Progenitor cell of endocrine pancreas (in vitro differentiated cells): Measurements from ENCODE around the gene CERS6. TPM values are rescaled to one million over a fixed set of nuclear protein-coding genes. Genes with fewer than 3 reads are reported as not detected.

ENCODE experiments used
- DNase-seq: peaks from one replicate; pipeline ENCODE4 v3.0.0; 2021; ENCODE audit warnings: low spot score; ENCODE audit not compliant: unreplicated experiment
- H3K27ac Mint-ChIP-seq: 2 replicates; pipeline ENCODE4 v1.8.0; 2021; ENCODE audit warnings: mild to moderate bottlenecking, moderate library complexity, mixed read lengths
- H3K27me3 Mint-ChIP-seq: 2 replicates; pipeline ENCODE4 v1.8.0; 2021; ENCODE audit warnings: mixed read lengths
- H3K36me3 Mint-ChIP-seq: 2 replicates; pipeline ENCODE4 v1.8.0; 2022; ENCODE audit warnings: mixed read lengths; ENCODE audit not compliant: insufficient read depth
- H3K4me1 Mint-ChIP-seq: 2 replicates; pipeline ENCODE4 v1.8.0; 2021; ENCODE audit warnings: low read depth, mixed read lengths
- H3K4me3 Mint-ChIP-seq: 2 replicates; pipeline ENCODE4 v1.8.0; 2021; ENCODE audit warnings: low read depth, mild to moderate bottlenecking, moderate library complexity, mixed read lengths
- H3K9me3 Mint-ChIP-seq: 2 replicates; pipeline ENCODE4 v1.8.0; 2021; ENCODE audit warnings: low read depth, mixed read lengths
- total RNA-seq: library from RNA; stranded (reverse); gene quantifications from 2 replicates; pipeline ENCODE4 v1.2.1, GENCODE V29; 2021
- TF ChIP-seq, protein P1 (sequence below): fragments of 200-600 bp; sonication (generic); IDR thresholded peaks from one replicate; pipeline ENCODE4 v1.5.0; 2021; ENCODE audit warnings: antibody characterized with exemption, mild to moderate bottlenecking; ENCODE audit not compliant: unreplicated experiment

CERS6 gene
- total RNA-seq, 1 donor from 2014 or later, result 32.5 TPM

DNA sequence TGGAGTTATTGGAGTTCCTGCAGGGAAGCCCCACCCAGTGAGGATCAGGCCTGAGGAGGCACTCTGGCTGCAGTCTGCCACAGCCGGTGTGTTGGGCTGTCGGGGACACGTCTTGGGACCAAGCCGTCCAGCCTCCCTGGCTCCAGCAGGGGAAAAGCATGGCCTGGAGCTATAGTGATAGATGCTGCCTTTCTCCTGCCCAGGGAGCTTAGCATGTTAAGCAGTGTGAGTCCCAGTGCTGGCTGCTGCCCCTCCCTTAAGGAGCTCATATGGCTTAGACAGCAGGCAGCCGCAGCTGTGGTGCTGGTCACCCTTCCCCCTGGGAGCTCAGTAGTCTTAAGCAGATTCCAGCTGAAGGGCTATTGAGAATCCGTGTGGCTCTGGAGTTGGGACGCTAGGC, 78.9 kb downstream of the CERS6 start:
- Mint-ChIP-seq H3K27ac (no peak overlapping the region), H3K4me1 (peaks cover 4% of the 10 kb centered on the region), H3K4me3 (no peak overlapping the region), H3K27me3 (no peaks in the 10 kb centered on the region), H3K9me3 (peaks cover 26% of the 10 kb centered on the region), H3K36me3 (peaks cover 18% of the 10 kb centered on the region)
- DNase-seq, result no peak
- TF ChIP-seq, protein P1, sequence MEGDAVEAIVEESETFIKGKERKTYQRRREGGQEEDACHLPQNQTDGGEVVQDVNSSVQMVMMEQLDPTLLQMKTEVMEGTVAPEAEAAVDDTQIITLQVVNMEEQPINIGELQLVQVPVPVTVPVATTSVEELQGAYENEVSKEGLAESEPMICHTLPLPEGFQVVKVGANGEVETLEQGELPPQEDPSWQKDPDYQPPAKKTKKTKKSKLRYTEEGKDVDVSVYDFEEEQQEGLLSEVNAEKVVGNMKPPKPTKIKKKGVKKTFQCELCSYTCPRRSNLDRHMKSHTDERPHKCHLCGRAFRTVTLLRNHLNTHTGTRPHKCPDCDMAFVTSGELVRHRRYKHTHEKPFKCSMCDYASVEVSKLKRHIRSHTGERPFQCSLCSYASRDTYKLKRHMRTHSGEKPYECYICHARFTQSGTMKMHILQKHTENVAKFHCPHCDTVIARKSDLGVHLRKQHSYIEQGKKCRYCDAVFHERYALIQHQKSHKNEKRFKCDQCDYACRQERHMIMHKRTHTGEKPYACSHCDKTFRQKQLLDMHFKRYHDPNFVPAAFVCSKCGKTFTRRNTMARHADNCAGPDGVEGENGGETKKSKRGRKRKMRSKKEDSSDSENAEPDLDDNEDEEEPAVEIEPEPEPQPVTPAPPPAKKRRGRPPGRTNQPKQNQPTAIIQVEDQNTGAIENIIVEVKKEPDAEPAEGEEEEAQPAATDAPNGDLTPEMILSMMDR, result no peak

DNA sequence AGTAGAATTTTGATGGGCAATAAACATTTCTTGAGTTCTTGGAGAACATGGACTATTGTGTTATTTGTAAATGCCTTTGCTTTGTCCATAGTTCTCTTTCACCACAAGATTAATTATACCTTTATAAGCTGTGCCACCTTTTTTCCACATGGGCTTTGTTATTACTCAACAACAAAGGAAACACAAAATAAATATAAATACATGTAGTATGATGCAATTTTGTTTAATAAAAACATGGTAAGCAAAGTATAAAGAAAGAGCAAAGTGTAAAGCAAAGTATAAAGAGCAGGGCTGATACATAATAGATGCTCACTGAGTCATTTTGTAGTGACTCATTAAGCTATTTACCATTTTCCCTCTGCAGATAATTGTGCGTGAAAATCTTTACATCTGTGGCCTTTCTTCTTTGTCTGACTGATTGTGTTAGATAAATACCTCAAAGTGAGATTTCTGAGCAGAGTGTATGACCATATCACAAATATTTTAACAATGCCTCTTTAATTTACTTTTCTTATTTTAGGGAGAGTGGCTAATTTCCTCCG, 80.9 kb downstream of the CERS6 start:
- peaks cover 31% of the 10 kb centered on the region for H3K36me3 Mint-ChIP-seq

DNA sequence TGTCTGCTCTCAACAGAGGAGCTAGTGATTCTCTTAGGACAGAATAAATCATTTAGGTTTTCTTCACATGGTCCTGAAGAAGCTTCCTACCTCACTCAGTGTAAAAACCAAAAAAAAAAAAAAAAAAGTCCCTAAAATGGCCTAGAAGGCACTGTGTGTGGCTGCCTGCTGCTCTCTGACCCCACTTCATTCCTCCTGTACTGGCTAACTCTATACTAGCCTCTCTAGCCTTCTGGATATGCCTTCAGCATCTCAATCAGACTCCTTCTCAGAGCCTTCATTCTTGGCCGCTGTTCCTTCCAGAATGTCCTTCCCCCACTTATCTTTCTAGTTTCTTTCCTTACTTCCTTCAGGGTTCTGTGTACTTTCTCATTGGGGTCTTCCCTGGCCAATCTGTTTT, 82.1 kb downstream of the CERS6 start:
- H3K36me3 Mint-ChIP-seq, result peaks cover 30% of the 10 kb centered on the region
- H3K27me3 Mint-ChIP-seq, result no peaks in the 10 kb centered on the region
- TF ChIP-seq, protein P1, result no peak
- peaks cover 36% of the 10 kb centered on the region for H3K9me3 Mint-ChIP-seq
- H3K27ac Mint-ChIP-seq, result peak overlapping the region; percentile 33
- H3K4me3 Mint-ChIP-seq, result no peak overlapping the region
- DNase-seq, result no peak
- peaks cover 10% of the 10 kb centered on the region for H3K4me1 Mint-ChIP-seq

More for the DNA sequence above, 80.9 kb downstream of the CERS6 start:
- no peak overlapping the region for H3K27ac Mint-ChIP-seq
- H3K9me3 Mint-ChIP-seq, result peaks cover 38% of the 10 kb centered on the region
- no peaks in the 10 kb centered on the region for H3K27me3 Mint-ChIP-seq
- TF ChIP-seq, protein P1, result no peak
- no peak overlapping the region for H3K4me3 Mint-ChIP-seq
- H3K4me1 Mint-ChIP-seq, result peaks cover 10% of the 10 kb centered on the region
- no peak for DNase-seq

DNA sequence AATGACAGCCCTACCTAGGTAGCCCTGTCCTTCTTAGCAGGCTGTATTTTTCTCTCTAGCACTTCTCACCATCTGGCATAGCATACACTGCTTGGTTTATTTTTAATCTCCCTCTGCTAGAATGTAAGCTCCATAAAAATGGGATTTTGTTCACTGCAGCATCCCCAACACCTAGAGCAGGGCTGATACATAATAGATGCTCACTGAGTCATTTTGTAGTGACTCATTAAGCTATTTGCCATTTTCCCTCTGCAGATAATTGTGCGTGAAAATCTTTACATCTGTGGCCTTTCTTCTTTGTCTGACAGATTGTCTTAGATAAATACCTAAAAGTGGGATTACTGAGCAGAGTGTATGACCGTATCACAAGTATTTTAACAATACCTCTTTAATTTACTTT, 82.5 kb downstream of the CERS6 start:
- Mint-ChIP-seq H3K4me1 (peaks cover 10% of the 10 kb centered on the region), H3K36me3 (peaks cover 29% of the 10 kb centered on the region), H3K27ac (no peak overlapping the region), H3K9me3 (peaks cover 33% of the 10 kb centered on the region), H3K4me3 (no peak overlapping the region), H3K27me3 (no peaks in the 10 kb centered on the region)
- no peak for DNase-seq
- TF ChIP-seq, protein P1, result no peak

DNA sequence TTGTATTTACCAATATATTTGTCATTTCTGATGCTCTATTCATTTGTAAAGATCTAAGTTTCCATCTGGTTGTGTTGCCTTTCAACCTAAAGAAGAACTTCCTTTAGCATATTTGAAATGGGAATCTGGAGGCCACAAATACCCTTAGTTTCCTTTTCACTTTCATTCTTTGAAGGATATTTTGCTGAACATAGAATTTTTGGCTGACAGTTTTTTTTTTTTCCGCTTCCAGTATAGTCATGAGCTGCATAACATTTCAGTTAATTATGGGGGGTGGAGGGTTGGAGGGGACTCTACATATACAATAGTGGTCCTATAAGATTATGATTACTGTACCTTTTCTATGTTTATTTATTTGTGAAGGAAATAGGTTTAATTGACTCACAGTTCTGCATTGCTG, 83.9 kb downstream of the CERS6 start:
- Mint-ChIP-seq H3K27me3 (no peaks in the 10 kb centered on the region), H3K27ac (no peak overlapping the region), H3K4me3 (no peak overlapping the region), H3K4me1 (peaks cover 8% of the 10 kb centered on the region), H3K36me3 (peaks cover 21% of the 10 kb centered on the region), H3K9me3 (peaks cover 22% of the 10 kb centered on the region)
- no peak for DNase-seq
- TF ChIP-seq, protein P1, result no peak
